ENCODE results near the gene PRKAR1B.

DNA sequence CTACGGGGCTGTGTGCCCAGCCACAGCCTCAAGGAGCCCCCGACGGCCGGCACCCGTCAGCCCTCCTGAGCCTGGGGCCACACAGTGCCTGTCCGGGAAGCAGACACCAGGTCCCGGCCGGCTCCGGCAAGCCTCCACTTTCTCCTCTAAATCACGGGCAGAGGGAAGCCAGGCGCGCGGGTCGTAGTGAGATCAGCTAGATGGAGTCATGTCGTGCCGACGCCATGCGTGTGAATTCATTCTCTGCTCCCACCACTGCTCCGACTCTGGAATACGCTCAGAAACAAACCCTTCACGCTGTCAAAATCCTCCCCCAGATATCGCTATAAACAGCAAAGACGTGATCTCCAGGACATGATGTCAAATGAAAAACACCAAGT, 94.3 kb downstream of the PRKAR1B start:
- TF ChIP-seq, protein P1, sequence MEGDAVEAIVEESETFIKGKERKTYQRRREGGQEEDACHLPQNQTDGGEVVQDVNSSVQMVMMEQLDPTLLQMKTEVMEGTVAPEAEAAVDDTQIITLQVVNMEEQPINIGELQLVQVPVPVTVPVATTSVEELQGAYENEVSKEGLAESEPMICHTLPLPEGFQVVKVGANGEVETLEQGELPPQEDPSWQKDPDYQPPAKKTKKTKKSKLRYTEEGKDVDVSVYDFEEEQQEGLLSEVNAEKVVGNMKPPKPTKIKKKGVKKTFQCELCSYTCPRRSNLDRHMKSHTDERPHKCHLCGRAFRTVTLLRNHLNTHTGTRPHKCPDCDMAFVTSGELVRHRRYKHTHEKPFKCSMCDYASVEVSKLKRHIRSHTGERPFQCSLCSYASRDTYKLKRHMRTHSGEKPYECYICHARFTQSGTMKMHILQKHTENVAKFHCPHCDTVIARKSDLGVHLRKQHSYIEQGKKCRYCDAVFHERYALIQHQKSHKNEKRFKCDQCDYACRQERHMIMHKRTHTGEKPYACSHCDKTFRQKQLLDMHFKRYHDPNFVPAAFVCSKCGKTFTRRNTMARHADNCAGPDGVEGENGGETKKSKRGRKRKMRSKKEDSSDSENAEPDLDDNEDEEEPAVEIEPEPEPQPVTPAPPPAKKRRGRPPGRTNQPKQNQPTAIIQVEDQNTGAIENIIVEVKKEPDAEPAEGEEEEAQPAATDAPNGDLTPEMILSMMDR (IDR thresholded peaks at IDR 0.05), result no peak
- no peak for TF ChIP-seq POLR2A (IDR thresholded peaks at IDR 0.05)
